HG02884 (cell line): ENCODE results near the gene FIZ1.

Experiments used
- ATAC-seq: cut with Tn5 transposase; IDR thresholded peaks from one replicate; pipeline ENCODE4 v1.9.1; 2021; ENCODE audit warnings: mild to moderate bottlenecking, moderate library complexity; ENCODE audit not compliant: unreplicated experiment

FIZ1 gene

GRCh38 chr19:55636723-55637122 lies 37.4 kb upstream of the FIZ1 start:
- no peak for ATAC-seq

DNA sequence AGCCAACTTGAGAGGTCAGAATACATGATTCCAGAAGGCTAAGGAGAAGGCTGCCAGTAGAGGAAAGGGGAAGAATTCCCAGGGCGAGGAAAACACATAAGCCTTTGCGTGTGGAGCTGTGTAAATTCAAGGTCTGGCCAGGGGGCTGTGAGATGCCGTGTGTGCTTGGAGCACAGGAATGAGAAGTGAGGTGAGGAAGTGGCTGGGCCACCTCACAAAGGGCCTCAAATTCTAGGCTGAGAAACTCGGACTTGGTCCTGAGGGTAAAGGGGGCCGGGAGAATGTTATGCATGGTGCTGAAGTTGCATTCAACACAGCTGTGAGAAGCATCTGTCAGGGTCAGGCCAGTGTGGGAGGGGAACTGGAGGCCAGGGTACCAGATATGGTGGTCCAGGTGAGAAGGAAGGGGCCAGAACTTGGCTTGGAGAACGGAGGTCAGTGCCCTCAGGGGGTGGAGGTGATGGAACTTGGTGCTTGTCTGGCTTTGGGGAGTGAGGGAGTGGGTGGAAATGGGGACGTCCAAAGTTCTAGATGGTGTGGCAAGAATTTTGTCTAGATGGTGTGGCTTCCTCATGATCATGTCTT lies 36.6 kb upstream of the FIZ1 start:
- ATAC-seq, result no peak

- no peak for ATAC-seq
Measured at GRCh38 chr19:55635334-55635717, 36.0 kb upstream of the FIZ1 start.

- ATAC-seq, result no peak
Measured at GRCh38 chr19:55633861-55634260, 34.5 kb upstream of the FIZ1 start.

DNA sequence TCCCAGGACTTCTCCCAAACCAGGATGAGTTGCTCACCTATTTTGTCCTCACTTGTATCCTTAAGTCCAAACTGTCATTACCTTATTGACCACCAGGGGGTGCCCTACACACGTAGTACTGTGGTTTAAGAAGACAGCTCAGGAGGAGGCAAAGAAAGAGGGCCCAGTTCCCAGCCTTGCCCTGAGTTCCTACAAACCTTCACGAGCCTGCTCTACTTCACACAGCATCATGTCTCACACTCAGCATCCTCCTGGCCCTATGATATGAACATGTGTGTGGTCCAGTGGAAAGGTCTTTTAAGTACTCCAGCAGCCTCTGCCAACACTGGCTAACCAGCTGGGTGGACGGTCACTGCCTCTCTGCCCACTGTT lies 33.1 kb upstream of the FIZ1 start:
- no peak for ATAC-seq

GRCh38 chr19:55626350-55626749 lies 27.0 kb upstream of the FIZ1 start:
- ATAC-seq, result no peak

GRCh38 chr19:55625004-55625326 lies 25.6 kb upstream of the FIZ1 start:
- no peak for ATAC-seq

GRCh38 chr19:55624109-55625003 lies 25.0 kb upstream of the FIZ1 start, which contains the start of gene ZNF784:
Gene ZNF784, minus strand, starts transcription at chr19:55624566. Its CDS starts 5 bp downstream, at chr19:55624561.
- ATAC-seq, result peak; percentile 65

- ATAC-seq, result no peak
Measured at GRCh38 chr19:55623561-55623960, 24.2 kb upstream of the FIZ1 start.

GRCh38 chr19:55623130-55623529 lies 23.8 kb upstream of the FIZ1 start:
- no peak for ATAC-seq

- no peak for ATAC-seq
Measured at GRCh38 chr19:55622242-55622969, 23.1 kb upstream of the FIZ1 start.

- no peak for ATAC-seq
Measured at GRCh38 chr19:55621673-55622231, 22.4 kb upstream of the FIZ1 start.

- no peak for ATAC-seq
Measured at GRCh38 chr19:55621205-55621672, 21.9 kb upstream of the FIZ1 start.

DNA sequence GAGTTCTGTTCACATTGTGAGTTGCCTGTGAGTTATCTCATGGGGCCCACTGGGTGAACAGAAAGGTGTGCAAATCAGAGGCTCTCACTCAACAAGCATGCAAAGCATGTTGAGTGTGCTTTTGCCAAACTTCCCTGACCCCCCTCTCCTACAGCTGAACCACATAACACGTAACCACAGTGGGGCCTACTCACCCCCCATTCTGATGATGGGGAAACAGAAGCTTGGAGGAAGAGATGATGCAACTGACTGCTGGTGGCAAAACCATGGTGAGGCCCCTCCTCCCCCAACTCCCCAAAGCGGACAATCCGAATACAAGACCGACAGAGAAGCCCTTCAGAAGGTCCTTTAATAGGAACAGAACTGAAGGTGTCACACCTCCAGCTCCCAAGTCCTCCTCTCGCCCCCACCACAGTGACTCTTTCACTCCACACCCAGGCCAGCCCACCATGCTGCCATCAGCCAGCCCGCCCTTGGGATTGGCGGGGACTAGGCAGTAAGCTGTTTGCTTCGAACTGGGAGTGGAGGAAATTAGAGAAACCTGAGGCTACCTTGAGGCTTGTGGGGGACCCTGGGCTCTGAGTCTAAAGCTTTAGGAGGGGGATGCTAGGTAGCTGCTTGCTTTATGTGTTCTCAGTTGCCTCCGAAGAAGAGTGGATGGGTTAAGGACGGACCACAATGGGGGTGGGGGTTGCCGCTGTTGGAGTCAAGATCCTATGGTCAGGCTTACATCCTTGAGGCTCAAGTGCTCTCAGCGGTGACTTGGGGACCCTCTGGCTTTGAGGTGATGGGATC lies 21.3 kb upstream of the FIZ1 start:
- ATAC-seq, result no peak

DNA sequence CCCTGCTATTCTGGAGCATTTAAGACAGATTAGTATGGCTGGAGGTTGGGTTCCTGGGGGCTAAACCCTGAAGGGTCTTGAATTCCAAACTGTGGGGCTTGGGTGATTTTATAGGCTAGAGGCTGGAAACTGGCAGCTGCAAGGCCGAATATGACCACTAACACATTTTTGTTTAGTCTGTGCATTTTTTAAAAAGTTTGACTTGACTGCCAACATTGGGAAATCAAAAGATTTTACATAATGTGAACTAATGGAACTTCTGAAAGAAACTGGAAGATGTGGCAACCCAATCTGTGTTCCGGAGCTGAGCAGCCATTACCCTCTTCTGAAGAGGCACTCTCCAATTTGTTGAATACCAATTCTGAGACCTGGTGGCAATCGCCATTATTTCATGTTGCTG lies 20.0 kb upstream of the FIZ1 start:
- no peak for ATAC-seq

DNA sequence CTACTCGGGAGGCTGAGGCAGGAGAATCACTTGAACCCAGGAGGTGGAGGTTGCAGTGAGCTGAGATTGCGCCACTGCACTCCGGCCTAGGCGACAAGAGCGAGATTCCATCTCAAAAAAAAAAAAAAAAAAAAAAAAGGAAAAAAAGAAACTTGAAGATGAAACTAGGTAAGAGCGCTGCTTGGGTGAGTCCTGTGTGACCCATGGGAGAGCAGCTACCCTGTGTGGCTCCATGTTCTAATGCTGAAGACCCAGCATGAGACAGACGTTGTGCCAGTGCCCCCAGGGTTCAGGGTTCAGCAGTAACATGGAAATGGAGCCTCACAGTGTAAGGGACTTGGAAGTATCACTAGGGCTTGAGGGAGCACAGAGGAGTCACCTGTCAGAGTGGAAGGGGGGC lies 19.1 kb upstream of the FIZ1 start:
- no peak for ATAC-seq

DNA sequence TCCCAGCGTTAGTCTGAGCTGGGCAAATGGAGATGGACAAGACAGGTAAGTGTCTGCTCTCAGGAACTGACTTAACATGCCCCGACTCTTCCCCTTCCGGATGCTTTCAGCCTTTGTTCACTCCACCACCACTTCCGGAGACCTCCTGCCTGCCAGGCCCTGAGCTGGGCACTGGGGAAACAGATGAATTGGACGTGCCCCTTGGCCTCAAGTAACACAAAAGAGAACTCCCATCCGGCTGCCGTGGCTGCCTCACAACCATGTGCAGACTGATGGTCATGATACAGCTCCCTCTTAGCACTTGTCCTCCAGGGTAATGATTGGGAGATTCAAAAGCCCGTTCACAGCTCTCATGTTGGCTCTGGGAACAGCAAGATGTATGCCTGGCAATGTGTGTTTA lies 18.1 kb upstream of the FIZ1 start:
- no peak for ATAC-seq

GRCh38 chr19:55616395-55616875 lies 17.1 kb upstream of the FIZ1 start:
- ATAC-seq, result no peak

GRCh38 chr19:55615543-55616394 lies 16.5 kb upstream of the FIZ1 start:
- ATAC-seq, result no peak
